Urinary bladder (tissue), 4 donors: ENCODE data around the gene TARDBP. TPM values are rescaled to one million over a fixed set of nuclear protein-coding genes. Genes with fewer than 3 reads are reported as not detected.
"Not testable (repeated sequence)": the region's sequence is repeated elsewhere in the genome, so short reads cannot be mapped to it uniquely, and the experiment has no call there.

Experiments
- DNase-seq: peaks from one replicate; pipeline ENCODE4 v3.0.0-alpha.2; 2015; ENCODE audit errors: extremely low spot score
- H3K27ac ChIP-seq: one replicate; pipeline ENCODE4 v1.5.1; 2013; ENCODE audit warnings: low read depth, mild to moderate bottlenecking, moderate library complexity
- H3K36me3 ChIP-seq: one replicate; pipeline ENCODE4 v1.6.1; 2013; ENCODE audit warnings: mild to moderate bottlenecking, moderate library complexity; ENCODE audit not compliant: insufficient read depth
- H3K4me1 ChIP-seq: one replicate; pipeline ENCODE4 v1.6.1; 2013; ENCODE audit warnings: mild to moderate bottlenecking, moderate library complexity; ENCODE audit not compliant: insufficient read depth
- H3K4me3 ChIP-seq: one replicate; pipeline ENCODE4 v1.5.1; 2013; ENCODE audit warnings: low read depth, low read length
- WGBS: extraction: QIAGEN DNeasy Blood & Tissue Kit; methylation state at CpG from one replicate; pipeline ENCODE4 v1.1.7; 2013; 5-methylcytosine and 5-hydroxymethylcytosine counted together
- polyA plus RNA-seq: library from polyadenylated mRNA; stranded (reverse); fragments of 200-250 nt; gene quantifications from one replicate; pipeline ENCODE4 v1.2.3, GENCODE V29; 2013
- total RNA-seq: library from RNA; depleted of rRNA; stranded (reverse); fragments of >200 nt; gene quantifications from one replicate; pipeline ENCODE4 v1.2.3, GENCODE V29; 2014
- donor health status: healthy with polysubstance abuse.
- donor health status: healthy.

TARDBP gene
- total and polyA plus RNA-seq, 2 donors: 108 to 144 TPM

DNA sequence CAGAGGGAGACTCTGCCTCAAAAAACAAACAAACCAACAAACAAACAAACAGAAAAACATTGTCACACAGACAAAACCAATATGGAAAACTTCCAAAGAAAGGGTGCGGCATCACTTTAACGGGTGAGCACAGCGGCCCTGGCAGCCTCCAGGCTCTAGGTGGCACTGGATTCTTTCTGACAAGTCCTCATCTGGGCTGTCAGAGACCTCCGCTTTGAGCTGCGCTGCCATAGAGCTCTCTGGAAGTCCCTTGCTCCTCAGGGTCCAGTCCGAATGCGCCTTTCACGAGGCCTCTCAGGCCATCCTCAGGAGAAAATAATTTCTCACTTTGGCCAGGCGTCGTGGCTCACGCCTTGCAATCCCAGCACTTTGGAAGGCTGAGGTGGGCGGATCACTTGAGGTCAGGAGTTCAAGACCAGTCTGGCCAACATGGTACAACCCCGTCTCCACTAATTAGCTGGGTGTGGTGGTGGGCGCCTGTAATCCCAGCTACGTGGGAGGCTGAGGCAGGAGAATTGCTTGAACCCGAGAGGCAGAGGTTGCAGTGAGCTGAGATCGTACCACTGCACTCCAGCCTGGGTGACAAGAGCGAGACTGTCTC lies 51.6 kb downstream of the TARDBP start:
- H3K4me3 ChIP-seq, DNase-seq, H3K36me3 ChIP-seq, H3K4me1 ChIP-seq, H3K27ac ChIP-seq: not testable (repeated sequence)
- 87% methylated on average over 18 of the region's 18 CpGs for WGBS

DNA sequence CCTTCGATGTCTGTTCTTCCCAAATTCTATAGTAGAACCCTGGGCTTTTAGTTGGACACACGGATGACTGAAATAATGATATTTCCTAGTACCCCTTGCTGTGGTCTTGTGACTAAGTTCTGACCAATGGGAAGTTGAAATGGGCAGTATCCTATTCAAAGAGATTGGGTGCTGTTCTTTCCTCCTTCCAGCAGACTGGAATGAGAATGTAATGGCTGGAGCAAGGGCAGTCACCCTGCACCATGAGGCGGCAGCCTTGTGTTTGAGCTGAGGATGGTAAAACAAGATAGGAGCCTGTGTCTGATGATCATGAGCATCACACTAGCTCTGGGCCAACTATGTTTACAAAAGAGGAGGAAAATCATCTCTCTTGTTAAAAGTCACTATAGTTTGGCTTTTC lies 52.5 kb downstream of the TARDBP start:
- H3K36me3 ChIP-seq: peaks cover 4% of the 10 kb centered on the region
- 99% methylated on average over 3 of the region's 3 CpGs for WGBS
- H3K4me3 ChIP-seq: no peak overlapping the region
- DNase-seq: no peak
- H3K4me1 ChIP-seq: peaks cover 3% of the 10 kb centered on the region
- H3K27ac ChIP-seq: no peak overlapping the region

DNA sequence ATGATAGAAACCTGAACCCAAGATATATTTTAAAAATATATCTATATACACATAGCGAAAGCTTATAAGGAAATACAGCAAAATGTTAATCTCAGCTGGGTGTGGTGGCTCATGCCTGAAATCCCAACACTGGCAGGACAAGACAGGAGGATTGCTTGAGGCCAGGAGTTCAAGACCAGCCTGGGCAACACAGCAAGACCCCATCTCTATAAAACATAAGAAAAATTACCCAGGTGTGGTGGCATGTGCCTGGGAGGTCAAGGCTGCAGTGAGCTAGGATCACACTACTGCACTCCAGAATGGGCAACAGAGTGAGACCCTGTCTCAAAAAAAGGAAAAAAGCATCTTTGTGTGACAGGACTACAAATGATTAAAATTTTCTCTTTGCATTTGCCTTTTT lies 53.3 kb downstream of the TARDBP start:
- DNase-seq: no peak
- Histone ChIP-seq H3K4me1 (peaks cover 3% of the 10 kb centered on the region), H3K36me3 (peaks cover 4% of the 10 kb centered on the region), H3K4me3 (no peak overlapping the region), H3K27ac (no peak overlapping the region)
- WGBS: 96% methylated on average over 1 of the region's 1 CpG

- 83% methylated on average over 18 of the region's 18 CpGs for WGBS
- no peak overlapping the region for H3K4me3 ChIP-seq
- H3K36me3 ChIP-seq: peaks cover 9% of the 10 kb centered on the region
- H3K27ac ChIP-seq: no peak overlapping the region
- DNase-seq: no peak
- no peaks in the 10 kb centered on the region for H3K4me1 ChIP-seq
These were observed 55.5 kb downstream of the TARDBP start for GRCh38 chr1:11067716-11068599.

- Histone ChIP-seq H3K4me3 (no peak overlapping the region), H3K27ac (no peak overlapping the region), H3K36me3 (peaks cover 9% of the 10 kb centered on the region), H3K4me1 (no peaks in the 10 kb centered on the region)
- WGBS: 84% methylated on average over 17 of the region's 17 CpGs
- DNase-seq: no peak
These were observed 56.4 kb downstream of the TARDBP start for GRCh38 chr1:11068600-11069473.

DNA sequence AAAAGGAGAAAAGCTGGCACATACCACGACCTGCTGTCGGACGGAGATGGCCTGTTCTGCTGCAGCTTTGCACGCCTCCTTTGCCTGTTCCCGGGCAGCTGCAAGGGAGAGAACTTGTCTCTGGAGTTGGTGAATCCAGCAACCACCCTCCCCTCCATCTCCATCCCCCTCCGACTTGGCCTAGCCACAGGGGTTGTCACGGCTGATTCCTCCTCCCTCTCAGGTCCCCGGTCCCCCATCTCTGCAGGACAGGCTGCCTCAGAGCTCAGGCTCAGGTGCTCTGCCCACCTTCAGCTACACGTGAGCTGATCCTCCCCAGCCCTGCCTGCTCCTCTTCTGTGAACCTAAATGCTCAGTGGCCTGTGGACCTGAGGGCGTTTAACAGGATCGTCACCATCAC lies 58.4 kb downstream of the TARDBP start:
- Histone ChIP-seq H3K27ac (no peak overlapping the region), H3K4me1 (no peaks in the 10 kb centered on the region), H3K36me3 (peaks cover 12% of the 10 kb centered on the region), H3K4me3 (no peak overlapping the region)
- no peak for DNase-seq
- 83% methylated on average over 11 of the region's 11 CpGs for WGBS

DNA sequence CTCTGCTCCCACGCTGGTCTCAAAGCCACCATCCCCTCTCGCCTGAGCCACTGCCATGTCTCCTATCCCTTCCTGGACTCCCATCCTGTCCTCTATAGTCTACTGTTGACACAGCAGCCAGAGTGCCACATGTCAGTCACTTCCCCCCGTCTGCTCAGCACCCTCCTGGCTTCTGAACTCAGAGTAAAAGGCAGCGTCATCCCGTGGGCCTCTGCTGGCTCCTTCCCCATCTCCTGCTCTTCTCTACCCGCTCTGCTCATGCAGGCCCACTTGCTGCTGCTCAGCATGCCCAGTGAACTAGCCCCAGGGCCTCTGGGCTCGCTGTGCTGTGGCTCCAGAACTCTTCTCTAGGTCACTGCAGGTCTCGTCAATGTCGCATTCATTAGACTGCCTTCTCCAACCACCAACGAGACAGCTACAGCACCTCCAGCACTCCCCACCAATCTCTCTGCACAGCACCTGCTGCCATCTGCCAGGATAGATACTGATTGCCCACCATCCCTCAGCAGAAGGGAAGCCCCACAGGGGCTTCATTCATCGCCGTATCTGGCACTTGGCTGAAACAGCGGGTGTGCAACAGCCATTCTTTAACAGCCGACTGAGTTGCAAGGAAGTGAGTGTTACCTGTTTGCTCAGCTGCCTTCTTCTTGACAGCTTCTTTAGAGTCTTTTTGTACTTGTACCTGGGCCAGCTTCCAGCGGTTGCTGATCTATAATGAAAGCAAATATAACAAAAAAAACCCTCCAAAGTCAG lies 59.2 kb downstream of the TARDBP start:
- Histone ChIP-seq H3K36me3 (peaks cover 12% of the 10 kb centered on the region), H3K27ac (no peak overlapping the region), H3K4me1 (no peaks in the 10 kb centered on the region), H3K4me3 (no peak overlapping the region)
- WGBS: 85% methylated on average over 15 of the region's 15 CpGs
- no peak for DNase-seq

- no peak for DNase-seq
- 76% methylated on average over 13 of the region's 13 CpGs for WGBS
- no peak overlapping the region for H3K27ac ChIP-seq
- H3K36me3 ChIP-seq: peaks cover 13% of the 10 kb centered on the region
- H3K4me1 ChIP-seq: no peaks in the 10 kb centered on the region
- H3K4me3 ChIP-seq: no peak overlapping the region
These were observed 59.9 kb downstream of the TARDBP start for GRCh38 chr1:11072216-11072917.

- 92% methylated on average over 7 of the region's 7 CpGs for WGBS
- not testable (repeated sequence) for H3K27ac ChIP-seq, H3K4me1 ChIP-seq, DNase-seq, H3K4me3 ChIP-seq
- H3K36me3 ChIP-seq: peaks cover 15% of the 10 kb centered on the region
These were observed 60.9 kb downstream of the TARDBP start for GRCh38 chr1:11073398-11073797.

Other genes with a start within 250 kb of the TARDBP start
- 10.6 TPM for gene CASZ1, start 216.0 kb upstream of the TARDBP start, total RNA-seq
- 19.4 TPM for gene CASZ1, start 216.0 kb upstream of the TARDBP start, polyA plus RNA-seq
- gene MASP2, start 34.6 kb downstream of the TARDBP start, total RNA-seq: not detected
- not detected for gene MASP2, start 34.6 kb downstream of the TARDBP start, polyA plus RNA-seq
- gene SRM, start 47.4 kb downstream of the TARDBP start, total RNA-seq: 9.0 TPM
- 83.2 TPM for gene SRM, start 47.4 kb downstream of the TARDBP start, polyA plus RNA-seq
- 54.0 TPM for gene EXOSC10, start 87.2 kb downstream of the TARDBP start, total RNA-seq
- 38.4 TPM for gene EXOSC10, start 87.2 kb downstream of the TARDBP start, polyA plus RNA-seq
- 2.7 TPM for gene ANGPTL7, start 176.7 kb downstream of the TARDBP start, total RNA-seq
- 10.3 TPM for gene ANGPTL7, start 176.7 kb downstream of the TARDBP start, polyA plus RNA-seq
- gene MTOR, start 249.9 kb downstream of the TARDBP start, total RNA-seq: 26.5 TPM
- gene MTOR, start 249.9 kb downstream of the TARDBP start, polyA plus RNA-seq: 21.0 TPM